Stimulated activated CD8-positive, alpha-beta memory T cell treated with anti-CD3 and anti-CD28 coated beads, Interleukin-7, amount 100 ng/mL, for 4 hours (primary cell): ENCODE data around the gene PUS1.

Source experiments
- DNase-seq, 2 donors: peaks; one replicate each; pipeline ENCODE4 v3.0.0-alpha.2; 2020; ENCODE audit warnings: low read depth in 2 of 2

PUS1 gene

GRCh38 chr12:131990066-131990979 lies 61.2 kb downstream of the PUS1 start:
- DNase-seq, result no peak

- DNase-seq, result no peak
Measured at GRCh38 chr12:131990980-131991305, 61.9 kb downstream of the PUS1 start.

DNA sequence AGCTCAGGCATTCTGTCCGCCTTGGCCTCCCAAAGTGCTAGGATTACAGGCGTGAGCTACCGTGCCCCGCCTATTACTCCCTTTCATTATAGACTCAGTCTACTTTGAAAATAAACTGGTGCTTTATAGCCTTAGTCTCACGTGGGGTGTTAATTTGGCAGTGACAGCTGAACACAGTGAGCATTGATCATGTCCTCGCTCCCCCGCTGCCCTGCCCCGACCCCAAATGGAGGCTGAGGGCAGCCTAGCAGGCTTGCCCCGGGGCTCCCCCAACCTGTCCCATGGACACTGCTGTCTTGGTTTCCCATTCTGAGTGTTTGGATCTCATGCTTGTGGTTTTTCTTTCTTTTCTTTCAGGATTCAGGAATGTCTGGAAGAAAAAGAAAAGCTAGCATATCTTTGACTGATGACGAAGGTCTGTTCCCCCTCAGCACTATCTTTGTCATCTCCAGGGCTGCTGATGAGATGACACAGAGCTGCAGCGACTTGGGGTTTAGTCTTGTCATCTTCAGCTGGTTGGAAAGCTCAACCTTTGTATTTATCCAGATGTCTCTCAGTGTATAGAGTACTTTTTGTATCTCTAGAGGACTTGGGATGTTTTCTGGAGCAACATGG lies 62.8 kb downstream of the PUS1 start:
- no peak for DNase-seq

GRCh38 chr12:131994589-131994988 lies 65.5 kb downstream of the PUS1 start:
- no peak for DNase-seq
